ENCODE measurements around the gene CYB561A3. TPM values are rescaled to one million over a fixed set of nuclear protein-coding genes. Genes with fewer than 3 reads are reported as not detected.

The CYB561A3 gene
- total and polyA plus RNA-seq, 2 of the 13 experiments (the other 11 are each of a cell fraction or from before 2014, with no cell fraction given) = 11.4 to 14.9 TPM

- peak; percentile 22; the same call in 1 of the 2 replicates for TF ChIP-seq DRAP1 (CRISPR knock-in tag; IDR thresholded peaks at IDR 0.05)
- no peak for TF ChIP-seq ATF5 (CRISPR knock-in tag; IDR thresholded peaks at IDR 0.05; ENCODE audit: low read depth)
- peak; percentile 92 for TF ChIP-seq ZNF644 (CRISPR knock-in tag; IDR thresholded peaks at IDR 0.05; ENCODE audit: low read depth)
- no peak for TF ChIP-seq SNAI1 (CRISPR knock-in tag; IDR thresholded peaks at IDR 0.05; ENCODE audit: borderline replicate concordance)
- peak; percentile 93 for TF ChIP-seq SKI (IDR thresholded peaks at IDR 0.05; ENCODE audit: partially characterized antibody)
- TF ChIP-seq FOXK1 (CRISPR knock-in tag; IDR thresholded peaks at IDR 0.05; ENCODE audit: borderline replicate concordance, low read depth) = peak; percentile 49; the same call in 1 of the 2 replicates
- no peak for TF ChIP-seq TRAFD1 (CRISPR knock-in tag; IDR thresholded peaks at IDR 0.05; ENCODE audit: borderline replicate concordance)
- peak; percentile 45; the same call in 1 of the 2 replicates for TF ChIP-seq CBFB (CRISPR knock-in tag; IDR thresholded peaks at IDR 0.05)
- peak; percentile 61; the same call in 1 of the 2 replicates for TF ChIP-seq TARDBP (CRISPR knock-in tag; IDR thresholded peaks at IDR 0.05)
- no peak for TF ChIP-seq EZH2 (conservative IDR thresholded peaks at IDR 0.05; ENCODE audit: low read depth, low read length)
- peak; percentile 84 for TF ChIP-seq TEAD3 (CRISPR knock-in tag; optimal IDR thresholded peaks at IDR 0.05; ENCODE audit: borderline replicate concordance)
- peak; percentile 95 for TF ChIP-seq SAP130 (CRISPR knock-in tag; IDR thresholded peaks at IDR 0.05; ENCODE audit: low read depth)
- TF ChIP-seq NAIF1 (CRISPR knock-in tag; IDR thresholded peaks at IDR 0.05; ENCODE audit: borderline replicate concordance) = no peak
- TF ChIP-seq ZNF276 (CRISPR knock-in tag; IDR thresholded peaks at IDR 0.05; ENCODE audit: low read depth) = no peak
- TF ChIP-seq IRF2 (CRISPR knock-in tag; IDR thresholded peaks at IDR 0.05) = 0 out of 2 replicates have a peak, but pooled peaks have one; percentile 59
- TF ChIP-seq ZMYM3 (CRISPR knock-in tag; IDR thresholded peaks at IDR 0.05) = peak; percentile 57; the same call in 1 of the 2 replicates
- TF ChIP-seq ZNF768 (CRISPR knock-in tag; IDR thresholded peaks at IDR 0.05) = peak; percentile 53; the same call in 1 of the 2 replicates
- peak; percentile 76 for TF ChIP-seq REPIN1 (CRISPR knock-in tag; IDR thresholded peaks at IDR 0.05; ENCODE audit: borderline replicate concordance, low read depth)
- TF ChIP-seq TRIM24 (CRISPR knock-in tag; IDR thresholded peaks at IDR 0.05) = no peak
- TF ChIP-seq ZC3H4 (CRISPR knock-in tag; IDR thresholded peaks at IDR 0.05; ENCODE audit: borderline replicate concordance) = no peak
- TF ChIP-seq ZNF879 (CRISPR knock-in tag; IDR thresholded peaks at IDR 0.05) = no peak
- TF ChIP-seq NFE2 (CRISPR knock-in tag; IDR thresholded peaks at IDR 0.05) = no peak
- peak; percentile 23; the same call in 1 of the 2 replicates for TF ChIP-seq SMC3 (IDR thresholded peaks at IDR 0.05; ENCODE audit: low read length)
- no peak for TF ChIP-seq MAZ (IDR thresholded peaks at IDR 0.05; ENCODE audit: borderline replicate concordance, low read depth, low read length)
- TF ChIP-seq MAZ (CRISPR knock-in tag; IDR thresholded peaks at IDR 0.05; ENCODE audit: low read depth) = peak; percentile 49
- peak; percentile 48 for TF ChIP-seq BCL6 (CRISPR knock-in tag; IDR thresholded peaks at IDR 0.05)
- TF ChIP-seq ERF (CRISPR knock-in tag; IDR thresholded peaks at IDR 0.05) = peak; percentile 29; the same call in 1 of the 2 replicates
Measured at GRCh38 chr11:61369372-61370348, 8.0 kb upstream of the CYB561A3 start (continued).

Measured in HepG2 (cell line).